ENCODE results near the gene MFSD1. TPM values are rescaled to one million over a fixed set of nuclear protein-coding genes. Genes with fewer than 3 reads are reported as not detected.

The MFSD1 gene
- total and polyA plus RNA-seq, 12 donors, result 20.4 to 118 (median 76.9) TPM

DNA sequence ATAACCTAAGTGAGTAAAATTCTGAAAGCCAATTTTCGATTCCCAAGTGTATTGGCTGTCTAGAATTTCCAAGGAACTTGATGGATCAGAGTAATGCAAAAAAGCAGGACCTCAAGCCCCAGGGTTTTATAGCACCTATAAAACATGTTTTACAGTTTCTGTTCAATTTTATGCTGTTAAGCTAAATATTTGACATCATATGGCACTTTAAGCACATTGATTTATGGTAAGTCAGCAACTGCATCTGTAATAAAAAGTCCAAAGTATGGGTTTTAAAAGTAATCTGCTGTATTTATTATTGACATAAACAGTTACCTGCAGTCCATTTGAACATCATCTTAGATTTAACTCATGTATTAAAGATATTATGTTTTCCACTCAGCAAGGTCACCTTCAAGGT is 20.0 kb upstream of the MFSD1 start:
- no peak overlapping the region for H3K27ac ChIP-seq
- WGBS, 4 donors, result 74 to 92% (median 86%) methylated on average over 1 of the region's 1 CpG
- H3K27me3 ChIP-seq, result no peaks in the 10 kb centered on the region
- TF ChIP-seq, protein P1, sequence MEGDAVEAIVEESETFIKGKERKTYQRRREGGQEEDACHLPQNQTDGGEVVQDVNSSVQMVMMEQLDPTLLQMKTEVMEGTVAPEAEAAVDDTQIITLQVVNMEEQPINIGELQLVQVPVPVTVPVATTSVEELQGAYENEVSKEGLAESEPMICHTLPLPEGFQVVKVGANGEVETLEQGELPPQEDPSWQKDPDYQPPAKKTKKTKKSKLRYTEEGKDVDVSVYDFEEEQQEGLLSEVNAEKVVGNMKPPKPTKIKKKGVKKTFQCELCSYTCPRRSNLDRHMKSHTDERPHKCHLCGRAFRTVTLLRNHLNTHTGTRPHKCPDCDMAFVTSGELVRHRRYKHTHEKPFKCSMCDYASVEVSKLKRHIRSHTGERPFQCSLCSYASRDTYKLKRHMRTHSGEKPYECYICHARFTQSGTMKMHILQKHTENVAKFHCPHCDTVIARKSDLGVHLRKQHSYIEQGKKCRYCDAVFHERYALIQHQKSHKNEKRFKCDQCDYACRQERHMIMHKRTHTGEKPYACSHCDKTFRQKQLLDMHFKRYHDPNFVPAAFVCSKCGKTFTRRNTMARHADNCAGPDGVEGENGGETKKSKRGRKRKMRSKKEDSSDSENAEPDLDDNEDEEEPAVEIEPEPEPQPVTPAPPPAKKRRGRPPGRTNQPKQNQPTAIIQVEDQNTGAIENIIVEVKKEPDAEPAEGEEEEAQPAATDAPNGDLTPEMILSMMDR (IDR thresholded peaks at IDR 0.05), result no peak
- TF ChIP-seq POLR2A (IDR thresholded peaks at IDR 0.05), result no peak
- no peaks in the 10 kb centered on the region for H3K36me3 ChIP-seq (replicated peaks in 1 of 2)
- no peak overlapping the region for H3K4me3 ChIP-seq
- DNase-seq, result no peak
- no peaks in the 10 kb centered on the region for H3K4me1 ChIP-seq (replicated peaks in 1 of 2)
- H3K9me3 ChIP-seq (replicated peaks in 1 of 3), result no peaks in the 10 kb centered on the region
- intact Hi-C loops (cut with DNase I), result no loop called here

DNA sequence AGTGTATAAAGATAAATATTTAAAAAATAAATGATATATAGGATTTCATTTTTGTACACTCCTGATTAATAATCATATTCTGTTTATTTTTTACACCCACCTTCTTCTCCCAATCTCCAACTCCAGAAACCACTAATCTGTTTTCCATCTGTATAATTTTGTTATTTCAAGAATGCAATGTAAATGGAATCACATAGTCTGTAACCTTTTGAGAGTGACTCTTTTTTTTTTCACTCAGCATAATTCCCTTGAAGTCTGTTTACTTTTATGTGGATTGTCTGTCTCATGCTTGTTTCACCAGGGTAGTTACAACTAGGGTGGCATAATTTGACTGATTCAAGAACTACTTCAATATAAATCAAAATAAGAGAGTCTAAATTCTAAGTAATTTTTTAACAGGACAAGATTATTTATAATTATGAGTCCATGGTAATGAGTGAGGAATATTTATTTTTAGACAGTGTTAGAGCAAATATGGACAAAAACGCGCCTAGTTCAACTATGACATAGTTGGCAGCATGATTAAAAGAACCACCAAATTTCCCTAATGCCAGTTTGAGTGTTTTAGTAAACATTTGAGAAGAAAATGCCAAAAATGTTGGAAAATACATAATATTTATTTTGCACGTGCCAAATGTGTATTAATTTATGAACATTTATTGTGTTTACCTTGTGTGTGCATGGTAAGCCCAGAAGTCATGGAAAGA is 19.4 kb upstream of the MFSD1 start:
- intact Hi-C loops (cut with DNase I), result no loop called here
- Histone ChIP-seq H3K4me3 (no peak overlapping the region), H3K4me1 (replicated peaks in 1 of 2) (no peaks in the 10 kb centered on the region), H3K9me3 (replicated peaks in 1 of 3) (no peaks in the 10 kb centered on the region), H3K27me3 (no peaks in the 10 kb centered on the region), H3K36me3 (replicated peaks in 1 of 2) (no peaks in the 10 kb centered on the region), H3K27ac (no peak overlapping the region)
- 48 to 71% (median 62%) methylated on average over 3 of the region's 3 CpGs for WGBS, 4 donors
- DNase-seq, result no peak
- TF ChIP-seq, protein P1 (IDR thresholded peaks at IDR 0.05), result no peak
- TF ChIP-seq POLR2A (IDR thresholded peaks at IDR 0.05), result no peak

DNA sequence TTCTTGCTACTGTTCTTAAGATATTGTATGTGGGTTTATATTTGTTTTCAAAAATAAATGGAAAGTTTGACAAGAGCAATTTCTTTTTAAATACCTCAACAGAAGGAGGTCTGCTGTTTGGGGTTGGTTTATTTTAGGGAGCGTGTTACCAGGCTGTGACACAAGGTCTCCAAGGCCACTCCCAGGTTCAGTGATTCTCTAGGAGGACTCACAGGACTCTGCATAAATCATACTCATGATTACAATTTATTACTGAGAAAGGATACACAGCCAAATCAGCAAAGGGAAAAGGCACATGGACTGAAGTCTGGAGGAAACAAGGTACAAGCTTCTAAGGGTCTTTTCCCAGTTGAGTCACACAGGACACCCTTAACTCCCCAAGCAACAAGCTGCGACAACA is 18.8 kb upstream of the MFSD1 start:
- intact Hi-C loops (cut with DNase I), result no loop called here
- WGBS, 4 donors, result 70 to 83% (median 73%) methylated on average over 2 of the region's 2 CpGs
- H3K4me3 ChIP-seq, result no peak overlapping the region
- no peak overlapping the region for H3K27ac ChIP-seq
- peak in 3 of 7 donors; percentile 33 to 65 (median 39) for DNase-seq
- H3K27me3 ChIP-seq, result no peaks in the 10 kb centered on the region
- H3K36me3 ChIP-seq (replicated peaks in 1 of 2), result no peaks in the 10 kb centered on the region
- no peaks in the 10 kb centered on the region for H3K9me3 ChIP-seq (replicated peaks in 1 of 3)
- H3K4me1 ChIP-seq (replicated peaks in 1 of 2), result no peaks in the 10 kb centered on the region
- TF ChIP-seq POLR2A (IDR thresholded peaks at IDR 0.05), result no peak
- TF ChIP-seq, protein P1 (IDR thresholded peaks at IDR 0.05), result no peak

DNA sequence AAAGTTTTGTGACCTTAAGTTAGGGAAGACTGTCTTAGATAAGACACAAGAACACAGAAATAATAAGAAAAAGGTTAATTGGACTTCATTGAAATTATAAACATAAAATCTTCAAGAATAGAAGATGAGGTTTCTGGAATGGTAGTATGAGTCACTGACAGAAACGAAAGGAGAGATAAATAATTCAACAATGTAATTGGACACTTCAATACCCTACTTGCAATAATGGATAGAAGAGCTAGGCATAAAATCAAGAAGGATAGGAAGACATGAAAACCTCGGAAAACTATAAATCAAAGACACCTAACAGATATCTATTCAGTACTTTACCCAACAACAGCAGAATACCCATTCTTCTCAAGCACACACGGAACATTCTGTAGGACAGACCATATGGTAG is 15.9 kb upstream of the MFSD1 start:
- no peaks in the 10 kb centered on the region for H3K4me1 ChIP-seq (replicated peaks in 1 of 2)
- H3K4me3 ChIP-seq, result no peak overlapping the region
- intact Hi-C loops (cut with DNase I), result loop anchor here in 1 of 2 donors (5.0 kb wide), 1 partner anchor 54 kb away; the partner anchor contains the start of gene RARRES1
- TF ChIP-seq, protein P1 (IDR thresholded peaks at IDR 0.05), result no peak
- no peak for TF ChIP-seq POLR2A (IDR thresholded peaks at IDR 0.05)
- no peaks in the 10 kb centered on the region for H3K36me3 ChIP-seq (replicated peaks in 1 of 2)
- DNase-seq, result no peak
- H3K9me3 ChIP-seq (replicated peaks in 1 of 3), result no peaks in the 10 kb centered on the region
- no peaks in the 10 kb centered on the region for H3K27me3 ChIP-seq
- H3K27ac ChIP-seq, result no peak overlapping the region
- 77 to 81% (median 79%) methylated on average over 3 of the region's 3 CpGs for WGBS, 4 donors

Measured in adrenal gland (tissue), 12 donors.